Loucy (cell line): ENCODE results near the gene MST1.

ENCODE experiments used
- H2AFZ ChIP-seq: fragments of 200-600 bp; sonication (generic); 2 replicates; pipeline ENCODE4 v1.6.0; 2016; ENCODE audit warnings: antibody characterized with exemption, mild to moderate bottlenecking, low read length, moderate library complexity
- H3F3A ChIP-seq: fragments of 200-600 bp; 2 replicates; pipeline ENCODE4 v1.6.0; 2016; ENCODE audit warnings: antibody characterized with exemption, low read depth, mild to moderate bottlenecking
- H3K27me3 ChIP-seq: fragments of 200-600 bp; sonication (generic); 2 replicates; pipeline ENCODE4 v1.6.1; 2014; ENCODE audit warnings: low read length, mild to moderate bottlenecking; ENCODE audit not compliant: insufficient read depth, poor library complexity, severe bottlenecking
- H3K36me3 ChIP-seq: fragments of 200-600 bp; sonication (generic); 2 replicates; pipeline ENCODE4 v1.6.1; 2016; ENCODE audit warnings: low read length; ENCODE audit not compliant: insufficient read depth
- H3K4me1 ChIP-seq: fragments of 200-600 bp; sonication (generic); 2 replicates; pipeline ENCODE4 v1.5.1; 2014; ENCODE audit warnings: low read length, mild to moderate bottlenecking; ENCODE audit not compliant: insufficient read depth, poor library complexity, severe bottlenecking
- H3K4me2 ChIP-seq: fragments of 200-600 bp; sonication (generic); 2 replicates; pipeline ENCODE4 v1.6.0; 2014; ENCODE audit warnings: antibody characterized with exemption, low read length, low read depth, mild to moderate bottlenecking; ENCODE audit not compliant: poor library complexity, severe bottlenecking
- H3K4me3 ChIP-seq: fragments of 200-600 bp; sonication (generic); 2 replicates; pipeline ENCODE4 v1.5.1; 2014; ENCODE audit warnings: low read length, mild to moderate bottlenecking, mixed read lengths; ENCODE audit not compliant: poor library complexity, severe bottlenecking
- H3K79me2 ChIP-seq: fragments of 200-600 bp; sonication (generic); 2 replicates; pipeline ENCODE4 v1.6.1; 2014; ENCODE audit warnings: low read length; ENCODE audit not compliant: insufficient read depth
- H3K9ac ChIP-seq: fragments of 200-600 bp; sonication (generic); 2 replicates; pipeline ENCODE4 v1.6.0; 2014; ENCODE audit warnings: mild to moderate bottlenecking, low read depth, low read length, moderate library complexity; ENCODE audit not compliant: poor library complexity, severe bottlenecking
- H3K9me2 ChIP-seq: fragments of 200-600 bp; sonication (generic); replicated peaks from 2 replicates; pipeline ENCODE4 v1.6.1; 2016; ENCODE audit warnings: low read depth, low read length, mixed read lengths
- H3K9me3 ChIP-seq: fragments of 200-600 bp; sonication (generic); 2 replicates; pipeline ENCODE4 v1.6.1; 2014; ENCODE audit warnings: mild to moderate bottlenecking, antibody characterized with exemption, low read length, low read depth; ENCODE audit not compliant: insufficient read depth
- H4K20me1 ChIP-seq: fragments of 200-600 bp; sonication (generic); 2 replicates; pipeline ENCODE4 v1.6.0; 2014; ENCODE audit warnings: antibody characterized with exemption, low read length, mild to moderate bottlenecking; ENCODE audit not compliant: insufficient read depth, poor library complexity, severe bottlenecking
- EZH2phosphoT487 ChIP-seq: fragments of 200-600 bp; IDR thresholded peaks from 2 replicates; pipeline ENCODE4 v1.6.1; 2018; ENCODE audit warnings: antibody characterized with exemption, mild to moderate bottlenecking, moderate library complexity, borderline replicate concordance
- TF ChIP-seq, protein P1 (sequence below): fragments of 200-600 bp; sonication (generic); conservative IDR thresholded peaks from 2 replicates; pipeline ENCODE4 v1.5.1; 2014; ENCODE audit warnings: mild to moderate bottlenecking, antibody characterized with exemption, low read length

The MST1 gene

GRCh38 chr3:49733551-49733950, 44.3 kb upstream of the MST1 start:
- Histone ChIP-seq H3F3A (no peaks in the 10 kb centered on the region), H3K9me2 (no peaks in the 10 kb centered on the region), H3K27me3 (no peaks in the 10 kb centered on the region), H3K79me2 (no peaks in the 10 kb centered on the region), H3K4me2 (no peak overlapping the region), H2AFZ (no peak overlapping the region), H3K4me1 (no peaks in the 10 kb centered on the region), H3K4me3 (no peak overlapping the region), H4K20me1 (no peaks in the 10 kb centered on the region), H3K9me3 (no peaks in the 10 kb centered on the region), H3K9ac (no peak overlapping the region), H3K36me3 (peaks cover 70% of the 10 kb centered on the region; the same call in 1 of the 2 replicates)
- TF ChIP-seq, protein P1, sequence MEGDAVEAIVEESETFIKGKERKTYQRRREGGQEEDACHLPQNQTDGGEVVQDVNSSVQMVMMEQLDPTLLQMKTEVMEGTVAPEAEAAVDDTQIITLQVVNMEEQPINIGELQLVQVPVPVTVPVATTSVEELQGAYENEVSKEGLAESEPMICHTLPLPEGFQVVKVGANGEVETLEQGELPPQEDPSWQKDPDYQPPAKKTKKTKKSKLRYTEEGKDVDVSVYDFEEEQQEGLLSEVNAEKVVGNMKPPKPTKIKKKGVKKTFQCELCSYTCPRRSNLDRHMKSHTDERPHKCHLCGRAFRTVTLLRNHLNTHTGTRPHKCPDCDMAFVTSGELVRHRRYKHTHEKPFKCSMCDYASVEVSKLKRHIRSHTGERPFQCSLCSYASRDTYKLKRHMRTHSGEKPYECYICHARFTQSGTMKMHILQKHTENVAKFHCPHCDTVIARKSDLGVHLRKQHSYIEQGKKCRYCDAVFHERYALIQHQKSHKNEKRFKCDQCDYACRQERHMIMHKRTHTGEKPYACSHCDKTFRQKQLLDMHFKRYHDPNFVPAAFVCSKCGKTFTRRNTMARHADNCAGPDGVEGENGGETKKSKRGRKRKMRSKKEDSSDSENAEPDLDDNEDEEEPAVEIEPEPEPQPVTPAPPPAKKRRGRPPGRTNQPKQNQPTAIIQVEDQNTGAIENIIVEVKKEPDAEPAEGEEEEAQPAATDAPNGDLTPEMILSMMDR: no peak
- TF ChIP-seq EZH2phosphoT487: no peak

GRCh38 chr3:49732597-49732996, 43.3 kb upstream of the MST1 start:
- Histone ChIP-seq H3K9ac (no peak overlapping the region), H3K4me3 (no peak overlapping the region), H3K27me3 (no peaks in the 10 kb centered on the region), H4K20me1 (no peaks in the 10 kb centered on the region), H3K36me3 (peaks cover 65% of the 10 kb centered on the region; the same call in 1 of the 2 replicates), H3K4me2 (no peak overlapping the region), H3F3A (no peaks in the 10 kb centered on the region), H2AFZ (no peak overlapping the region), H3K79me2 (no peaks in the 10 kb centered on the region), H3K4me1 (no peaks in the 10 kb centered on the region), H3K9me2 (no peaks in the 10 kb centered on the region), H3K9me3 (no peaks in the 10 kb centered on the region)
- TF ChIP-seq, protein P1: no peak
- TF ChIP-seq EZH2phosphoT487: no peak

DNA sequence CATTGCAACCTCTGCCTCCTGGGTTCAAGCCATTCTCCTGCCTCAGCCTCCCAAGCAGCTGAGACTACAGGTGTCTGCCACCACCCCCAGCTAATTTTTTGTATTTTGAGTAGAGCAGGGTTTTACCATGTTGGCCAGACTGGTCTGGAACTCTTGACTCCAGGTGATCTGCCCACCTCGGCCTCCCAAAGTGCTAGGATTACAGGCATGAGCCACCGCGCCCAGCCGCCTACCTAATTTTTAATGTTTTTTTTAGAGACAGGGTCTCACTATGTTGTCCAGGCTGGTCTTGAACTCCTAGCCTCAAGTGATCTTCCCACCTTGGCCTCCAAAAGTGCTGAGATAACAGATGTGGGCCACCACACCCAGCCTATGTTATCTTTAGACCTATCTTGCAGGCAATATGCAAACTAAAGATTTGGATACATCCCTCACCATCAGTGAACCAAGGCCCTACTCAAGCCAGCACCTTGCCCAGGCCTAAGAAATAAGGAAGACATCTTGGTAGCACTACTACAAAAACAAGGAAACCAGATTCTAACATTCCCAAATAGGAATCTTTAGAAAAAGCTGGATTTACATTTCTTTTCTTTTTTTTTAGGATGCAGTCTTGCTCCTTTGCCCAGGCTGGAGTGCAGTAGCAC, 40.8 kb upstream of the MST1 start:
- Histone ChIP-seq H4K20me1 (no peaks in the 10 kb centered on the region), H3K79me2 (no peaks in the 10 kb centered on the region), H3K9me3 (no peaks in the 10 kb centered on the region), H3K9me2 (no peaks in the 10 kb centered on the region), H3K27me3 (no peaks in the 10 kb centered on the region), H3F3A (no peaks in the 10 kb centered on the region), H3K9ac (no peak overlapping the region), H3K4me2 (no peak overlapping the region), H2AFZ (no peak overlapping the region), H3K4me1 (no peaks in the 10 kb centered on the region), H3K4me3 (no peak overlapping the region), H3K36me3 (peaks cover 56% of the 10 kb centered on the region; the same call in 1 of the 2 replicates)
- no peak for TF ChIP-seq EZH2phosphoT487
- TF ChIP-seq, protein P1: no peak
